ENCODE results near the gene SMIM1.

DNA sequence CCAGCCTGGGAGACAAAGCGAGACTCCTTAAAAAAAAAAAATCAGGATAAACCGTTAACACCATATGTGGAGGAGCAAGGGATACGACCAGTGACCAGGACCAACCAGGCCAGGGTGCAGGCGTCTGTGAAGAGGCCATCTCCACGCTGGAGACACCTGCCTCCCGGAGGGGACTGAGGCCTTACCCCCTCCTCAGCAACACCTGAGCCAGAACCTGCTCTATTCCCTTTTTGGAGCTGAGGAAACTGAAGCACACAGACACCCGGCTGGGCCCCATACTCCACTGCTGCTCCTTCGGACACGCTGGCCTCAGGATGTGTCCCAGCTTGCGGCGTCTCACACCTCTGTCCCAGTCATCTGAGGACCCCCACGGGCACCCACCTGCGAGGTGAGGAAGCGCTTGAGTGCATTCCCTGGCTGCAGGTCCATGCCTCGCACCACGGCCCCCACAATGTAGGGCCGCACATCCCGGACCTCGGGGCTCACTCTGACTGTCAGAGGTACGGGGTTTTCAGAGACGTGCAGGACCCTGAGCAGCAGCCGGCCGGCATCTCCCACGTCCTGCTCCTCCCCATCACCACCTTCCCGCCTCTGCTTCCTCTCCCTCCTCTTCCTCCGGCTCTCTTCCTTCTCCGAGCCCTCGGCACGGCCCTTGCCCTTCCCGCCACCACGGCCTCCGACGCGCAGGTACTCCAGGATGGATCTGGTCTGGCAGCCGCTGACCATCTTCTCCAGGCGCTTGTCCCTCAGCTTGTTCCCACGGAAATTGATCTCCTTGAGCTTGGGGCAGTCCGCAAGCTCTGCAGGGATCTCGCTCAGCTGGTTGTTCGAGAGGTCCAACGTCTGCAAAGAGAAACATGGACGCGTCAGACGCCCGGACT is 14.2 kb downstream of the SMIM1 start:
- TF ChIP-seq EZH2 (IDR thresholded peaks at IDR 0.05; ENCODE audit: insufficient read depth, poor library complexity, severe bottlenecking), result no peak
- no peak for TF ChIP-seq EZH2phosphoT487 (IDR thresholded peaks at IDR 0.05; ENCODE audit: insufficient read depth, low read depth)
